GM12864 (cell line): Measurements from ENCODE around the gene ITPRIP.
A peak's percentile ranks its signal among the peaks of the same experiment; 100 is the strongest.

Experiments used
- DNase-seq: peaks from one replicate; pipeline ENCODE4 v3.0.0-alpha.2; 2011; ENCODE audit warnings: low read depth
- H3K4me3 ChIP-seq: 2 replicates; pipeline ENCODE4 v1.5.1; 2011; ENCODE audit warnings: mild to moderate bottlenecking, low read depth, low read length, control low read depth
- TF ChIP-seq, protein P1 (sequence below): IDR thresholded peaks from 2 replicates; pipeline ENCODE4 v1.5.1; 2011; ENCODE audit warnings: low read depth, mild to moderate bottlenecking, moderate library complexity, low read length, control low read depth, inconsistent platforms; ENCODE audit errors: missing control alignments

ITPRIP gene

DNA sequence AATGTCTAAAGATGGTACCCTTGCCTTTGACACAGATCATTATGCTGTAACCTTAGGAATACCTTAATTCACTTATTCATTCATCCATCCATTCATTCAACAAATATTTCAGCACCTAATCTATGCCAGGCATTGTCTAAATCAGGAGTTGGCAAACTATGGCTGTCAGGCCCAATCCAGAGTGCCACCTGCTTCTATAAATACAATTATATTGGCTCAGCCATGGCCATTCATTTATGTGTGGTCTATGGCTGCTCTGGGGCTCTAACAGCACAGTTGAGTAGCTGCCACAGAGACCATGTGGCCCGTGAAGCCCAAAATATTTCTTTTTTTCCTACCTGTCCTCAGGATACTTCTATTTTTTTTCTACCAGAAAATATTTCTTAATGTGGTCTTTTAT is 6.0 kb upstream of the ITPRIP start:
- TF ChIP-seq, protein P1, sequence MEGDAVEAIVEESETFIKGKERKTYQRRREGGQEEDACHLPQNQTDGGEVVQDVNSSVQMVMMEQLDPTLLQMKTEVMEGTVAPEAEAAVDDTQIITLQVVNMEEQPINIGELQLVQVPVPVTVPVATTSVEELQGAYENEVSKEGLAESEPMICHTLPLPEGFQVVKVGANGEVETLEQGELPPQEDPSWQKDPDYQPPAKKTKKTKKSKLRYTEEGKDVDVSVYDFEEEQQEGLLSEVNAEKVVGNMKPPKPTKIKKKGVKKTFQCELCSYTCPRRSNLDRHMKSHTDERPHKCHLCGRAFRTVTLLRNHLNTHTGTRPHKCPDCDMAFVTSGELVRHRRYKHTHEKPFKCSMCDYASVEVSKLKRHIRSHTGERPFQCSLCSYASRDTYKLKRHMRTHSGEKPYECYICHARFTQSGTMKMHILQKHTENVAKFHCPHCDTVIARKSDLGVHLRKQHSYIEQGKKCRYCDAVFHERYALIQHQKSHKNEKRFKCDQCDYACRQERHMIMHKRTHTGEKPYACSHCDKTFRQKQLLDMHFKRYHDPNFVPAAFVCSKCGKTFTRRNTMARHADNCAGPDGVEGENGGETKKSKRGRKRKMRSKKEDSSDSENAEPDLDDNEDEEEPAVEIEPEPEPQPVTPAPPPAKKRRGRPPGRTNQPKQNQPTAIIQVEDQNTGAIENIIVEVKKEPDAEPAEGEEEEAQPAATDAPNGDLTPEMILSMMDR: no peak
- no peak overlapping the region for H3K4me3 ChIP-seq
- no peak for DNase-seq

DNA sequence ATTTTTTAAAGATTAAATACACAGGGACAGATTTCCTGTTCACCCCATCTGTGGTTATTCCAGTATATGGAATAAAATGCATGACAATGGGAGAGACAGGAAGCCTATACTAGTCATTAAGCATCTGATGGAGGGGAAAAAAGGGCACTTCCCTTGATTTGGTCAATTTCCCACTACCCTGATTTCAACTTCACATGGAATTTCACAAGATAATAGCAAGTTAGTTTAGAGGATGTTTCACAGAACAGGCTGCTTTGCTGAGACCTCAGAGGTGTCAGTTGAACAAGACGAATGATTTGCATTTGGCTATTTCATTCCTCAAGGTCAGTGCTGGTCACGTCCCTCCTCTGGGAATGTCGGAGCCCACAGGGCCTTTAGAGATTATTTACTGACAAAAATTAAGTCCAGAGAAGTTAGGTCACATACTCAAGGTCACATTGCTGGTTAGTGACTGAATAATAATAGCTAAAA is 4.7 kb upstream of the ITPRIP start:
- TF ChIP-seq, protein P1: no peak
- DNase-seq: no peak

DNA sequence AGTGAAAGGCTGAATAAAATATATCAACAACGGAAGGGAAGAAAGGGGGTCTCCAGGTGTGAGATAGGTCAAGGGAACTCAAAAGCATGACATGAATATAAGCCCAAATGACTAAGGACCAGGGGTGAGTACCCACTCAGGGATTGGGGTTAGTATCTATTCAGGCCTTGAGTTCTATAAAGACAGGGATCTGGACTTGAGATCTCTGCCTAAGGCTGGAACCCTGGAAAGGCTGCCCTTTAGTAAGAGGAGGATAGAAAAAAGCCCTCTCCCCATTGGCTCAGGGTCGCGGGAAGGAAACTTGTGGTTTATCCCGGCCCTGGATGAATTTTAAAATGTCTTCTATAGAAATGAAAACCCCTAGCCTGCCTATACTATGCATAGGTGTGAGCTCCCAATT is 2.4 kb upstream of the ITPRIP start:
- TF ChIP-seq, protein P1: no peak
- no peak overlapping the region for H3K4me3 ChIP-seq
- no peak for DNase-seq

More for the DNA sequence above, 4.7 kb upstream of the ITPRIP start:
- no peak overlapping the region for H3K4me3 ChIP-seq

DNA sequence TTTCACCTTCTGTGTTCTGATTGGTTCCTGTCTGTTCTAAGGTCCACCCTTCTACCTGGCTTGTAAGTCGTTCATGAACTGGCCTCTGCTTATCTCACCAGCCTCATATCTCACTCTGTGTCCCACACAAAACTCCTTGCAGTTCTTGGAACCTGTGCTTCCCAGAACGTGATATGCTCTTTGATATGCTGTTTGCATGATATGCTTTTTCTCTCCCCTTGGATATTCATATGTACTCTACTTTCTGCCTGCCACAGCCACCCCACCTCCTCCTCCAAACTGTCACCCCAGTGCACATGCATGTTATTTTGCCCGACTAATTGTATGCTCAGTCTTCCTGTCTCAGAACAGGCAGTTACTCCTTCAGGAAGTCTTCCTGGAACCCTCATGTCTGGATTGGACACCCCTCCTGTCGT is 1.9 kb upstream of the ITPRIP start:
- TF ChIP-seq, protein P1: no peak
- DNase-seq: no peak
- no peak overlapping the region for H3K4me3 ChIP-seq

DNA sequence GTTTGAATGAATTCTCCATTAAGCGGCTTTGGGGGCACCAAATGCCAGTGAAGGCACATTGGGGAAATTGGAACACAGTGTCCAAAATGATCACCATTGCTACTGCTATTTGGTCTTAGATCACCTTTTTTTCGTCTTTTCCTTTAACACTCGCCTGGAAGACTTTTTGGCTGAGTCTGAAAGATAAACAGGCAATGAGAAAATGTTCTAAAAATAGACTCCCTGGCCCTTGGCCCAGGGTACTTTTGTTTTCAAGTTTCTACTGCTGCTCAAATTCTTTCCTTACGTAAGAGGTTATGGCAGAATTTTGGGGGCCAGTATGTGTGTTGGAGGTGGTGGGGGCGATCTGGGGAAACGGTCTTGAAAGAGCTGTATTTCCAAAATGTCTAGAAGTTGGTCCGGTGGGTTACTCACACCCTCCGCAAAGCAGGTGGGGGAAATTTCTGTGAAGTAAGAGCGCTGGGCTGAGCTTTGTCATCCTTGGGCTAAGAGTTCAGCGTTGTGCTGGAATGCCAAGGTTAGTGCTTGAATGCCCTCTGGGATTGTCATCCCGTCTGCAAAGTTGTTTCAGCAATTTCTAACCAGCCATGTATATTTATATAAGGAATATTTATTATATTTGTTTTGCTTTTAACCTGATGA is 1.3 kb upstream of the ITPRIP start:
- TF ChIP-seq, protein P1: no peak
- DNase-seq: no peak
- no peak overlapping the region; the same call in 1 of the 2 replicates for H3K4me3 ChIP-seq

DNA sequence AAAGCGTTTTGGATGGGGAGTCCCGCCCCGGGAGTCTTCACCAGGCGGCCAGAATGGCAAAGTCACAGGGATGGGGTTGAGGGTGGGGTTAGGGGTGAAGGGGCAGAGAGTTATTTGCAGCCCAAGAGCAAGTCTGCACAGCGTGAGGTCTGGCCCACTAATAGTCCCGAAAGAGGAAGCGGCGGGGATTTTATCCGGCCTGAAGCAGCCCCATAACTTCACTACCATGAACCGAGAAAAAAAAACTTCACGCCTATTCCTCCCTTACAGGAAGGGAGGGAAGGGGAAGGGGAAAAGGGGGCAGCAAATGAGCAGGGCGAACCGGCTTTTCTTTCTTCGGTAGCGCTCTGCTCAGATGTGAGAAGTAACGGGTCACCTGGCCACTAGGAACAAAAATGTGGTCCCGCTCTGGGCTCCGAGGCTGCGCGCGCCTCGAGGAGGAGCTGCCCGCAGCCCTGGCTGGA is 712 bp downstream of the ITPRIP start:
- no peak for DNase-seq
- H3K4me3 ChIP-seq: peak overlapping the region; percentile 90
- TF ChIP-seq, protein P1: no peak
